HCT116 (cell line): ENCODE results near the gene CYLC2. TPM values are rescaled to one million over a fixed set of nuclear protein-coding genes. Genes with fewer than 3 reads are reported as not detected.

Experiments used
- ATAC-seq: fragments of 200-7000 bp; cut with Tn5 transposase; 2 replicates; pipeline ENCODE4 v1.9.1; 2020; ENCODE audit warnings: mild to moderate bottlenecking, moderate library complexity
- BruUV-seq: library from RNA; stranded (reverse); fragments of 400-500 nt; replicated peaks from 2 replicates; lab custom pipeline; 2021; lab: Mats Ljungman, UMichigan
- CTCF ChIA-PET: fragments of 300-600 bp; sonication (Branson Sonifier 250); formaldehyde crosslinking; loops from one replicate; lab custom pipeline; 2021; ENCODE audit warnings: antibody characterized with exemption; lab: Charles Lee
- POLR2A ChIA-PET: fragments of 300-600, 350-600 bp; sonication (Branson Sonifier 250); formaldehyde crosslinking; loops from one replicate; lab custom pipeline; 2021; ENCODE audit warnings: antibody characterized with exemption; lab: Charles Lee
- RAD21 ChIA-PET, 2 experiments: fragments of 300-600 bp; sonication (Branson Sonifier 250); formaldehyde crosslinking; loops; one replicate each; lab custom pipeline; 2023; ENCODE audit warnings: low total read pairs in 2 of 2; ENCODE audit not compliant: uncharacterized antibody in 2 of 2, unreplicated experiment in 2 of 2, low non-redundant PET in 1 of 2; lab: Charles Lee
- DNase-seq: peaks from one replicate; pipeline ENCODE4 v3.0.0-alpha.2; 2010; ENCODE audit warnings: low read depth, low spot score
- H2AFZ ChIP-seq: fragments of 200-600 bp; shearing (Covaris generic), sonication (generic); 2 replicates; pipeline ENCODE4 v1.6.1; 2017; ENCODE audit warnings: low read depth, mixed run types, mixed read lengths, antibody characterized with exemption, low read length; ENCODE audit not compliant: poor library complexity, severe bottlenecking
- H3K27ac ChIP-seq: 2 replicates; pipeline ENCODE4 v1.5.1; 2012; ENCODE audit warnings: low read depth, low read length
- H3K27me3 ChIP-seq: fragments of 200-600 bp; sonication (generic); 2 replicates; pipeline ENCODE4 v1.6.1; 2016; ENCODE audit warnings: mixed run types, low read length, mixed read lengths; ENCODE audit not compliant: insufficient read depth
- H3K36me3 ChIP-seq, 2 experiments: fragments of 200-500 bp in 1 of 2; fragments of 200-600 bp in 1 of 2; sonication (Bioruptor generic) in 1 of 2; sonication (generic) in 1 of 2; 2 replicates each; pipeline versions ENCODE4 v1.5.1 to v1.6.1; 2014 to 2016; ENCODE audit warnings: low read length in 2 of 2, inconsistent platforms in 1 of 2, mixed read lengths in 1 of 2, mixed run types in 1 of 2; ENCODE audit not compliant: insufficient read depth in 2 of 2, control insufficient read depth in 1 of 2
- H3K4me1 ChIP-seq, 2 experiments: fragments of 200-600 bp in 1 of 2; sonication (generic) in 1 of 2; 2 replicates each; pipeline versions ENCODE4 v1.5.1 to v1.6.1; 2012 to 2017; ENCODE audit warnings: low read length in 2 of 2, inconsistent platforms in 1 of 2, mild to moderate bottlenecking in 1 of 2, mixed read lengths in 1 of 2, mixed run types in 1 of 2, moderate library complexity in 1 of 2; ENCODE audit not compliant: insufficient read depth in 2 of 2, control insufficient read depth in 1 of 2
- H3K4me2 ChIP-seq: fragments of 200-600 bp; sonication (generic); 2 replicates; pipeline ENCODE4 v1.6.1; 2017; ENCODE audit warnings: mixed run types, low read length, mixed read lengths
- H3K4me3 ChIP-seq, 2 experiments: fragments of 200-600 bp in 1 of 2; sonication (generic) in 1 of 2; replicated peaks in 1 of 2; 2 replicates each; pipeline ENCODE4 v1.5.1; 2011 to 2016; ENCODE audit warnings: low read length in 2 of 2, control low read depth in 1 of 2, low read depth in 1 of 2, mild to moderate bottlenecking in 1 of 2, mixed read lengths in 1 of 2, mixed run types in 1 of 2
- H3K79me2 ChIP-seq: fragments of 200-600 bp; sonication (generic); 2 replicates; pipeline ENCODE4 v1.6.1; 2017; ENCODE audit warnings: mild to moderate bottlenecking, mixed run types, low read length, moderate library complexity, mixed read lengths; ENCODE audit not compliant: insufficient read depth
- H3K9ac ChIP-seq: fragments of 200-600 bp; sonication (generic); 2 replicates; pipeline ENCODE4 v1.6.1; 2016; ENCODE audit warnings: low read length, mixed read lengths
- H3K9me2 ChIP-seq: fragments of 200-600 bp; sonication (generic), shearing (Covaris generic); 2 replicates; pipeline ENCODE4 v1.6.1; 2017; ENCODE audit warnings: mixed run types, mild to moderate bottlenecking, moderate library complexity; ENCODE audit not compliant: insufficient read depth
- H3K9me3 ChIP-seq, 2 experiments: fragments of 200-500 bp in 1 of 2; fragments of 200-600 bp in 1 of 2; sonication (Bioruptor generic) in 1 of 2; sonication (generic) in 1 of 2; 2 replicates each; pipeline ENCODE4 v1.6.1; 2014 to 2017; ENCODE audit warnings: low read length in 2 of 2, mixed read lengths in 2 of 2, inconsistent platforms in 1 of 2, low read depth in 1 of 2, mild to moderate bottlenecking in 1 of 2, mixed run types in 1 of 2, moderate library complexity in 1 of 2; ENCODE audit not compliant: control insufficient read depth in 1 of 2, insufficient read depth in 1 of 2
- H4K20me1 ChIP-seq: fragments of 200-600 bp; sonication (generic), shearing (Covaris generic); 2 replicates; pipeline ENCODE4 v1.6.1; 2017; ENCODE audit warnings: mixed run types, mild to moderate bottlenecking, moderate library complexity; ENCODE audit not compliant: insufficient read depth
- CEBPB ChIP-seq: IDR thresholded peaks from 2 replicates; pipeline ENCODE4 v1.6.1; 2012; ENCODE audit warnings: low read depth
- EGR1 ChIP-seq: IDR thresholded peaks from 2 replicates; pipeline ENCODE4 v1.6.1; 2012; ENCODE audit warnings: low read depth
- FOSL1 ChIP-seq: IDR thresholded peaks from 2 replicates; pipeline ENCODE4 v1.6.1; 2012; ENCODE audit warnings: low read depth
- JUND ChIP-seq: IDR thresholded peaks from 2 replicates; pipeline ENCODE4 v1.6.1; 2012
- MAX ChIP-seq: IDR thresholded peaks from 2 replicates; pipeline ENCODE4 v1.6.1; 2012
- POLR2A ChIP-seq: IDR thresholded peaks from 2 replicates; pipeline ENCODE4 v1.7.0; 2011; ENCODE audit warnings: borderline replicate concordance; ENCODE audit not compliant: insufficient read depth, insufficient read length; ENCODE audit errors: extremely low read depth
- POLR2AphosphoS5 ChIP-seq: IDR thresholded peaks from 2 replicates; pipeline ENCODE4 v1.6.1; 2011; ENCODE audit warnings: mild to moderate bottlenecking, low read depth, low read length, moderate library complexity
- SP1 ChIP-seq: IDR thresholded peaks from 2 replicates; pipeline ENCODE4 v1.6.1; 2012; ENCODE audit warnings: low read depth
- TCF7L2 ChIP-seq: IDR thresholded peaks from 2 replicates; pipeline ENCODE4 v1.7.0; 2011; ENCODE audit warnings: borderline replicate concordance, inconsistent platforms; ENCODE audit not compliant: insufficient read depth, insufficient read length; ENCODE audit errors: extremely low read depth
- intact Hi-C: fragments of 100-400 bp; cut with micrococcal nuclease; formaldehyde crosslinking; loops from 2 replicates; pipeline ENCODE4 v1.10.0; 2022
- total RNA-seq: library from RNA; stranded (reverse); gene quantifications from one replicate; pipeline ENCODE4 v1.2.1, GENCODE V29; 2021; ENCODE audit not compliant: unreplicated experiment
- TF ChIP-seq, protein P1 (sequence below): IDR thresholded peaks from 2 replicates; pipeline ENCODE4 v1.6.1; 2011; ENCODE audit warnings: mild to moderate bottlenecking, low read length, moderate library complexity; ENCODE audit not compliant: insufficient replicate concordance; ENCODE audit errors: extremely low read depth
- TF ChIP-seq, protein P2 (sequence below): IDR thresholded peaks from 2 replicates; pipeline ENCODE4 v1.6.1; 2012
- TF ChIP-seq, protein P3 (sequence below): IDR thresholded peaks from 2 replicates; pipeline ENCODE4 v1.6.1; 2012; ENCODE audit warnings: low read depth

The CYLC2 gene
- total RNA-seq, 1 experiment from 2014 or later = not detected

GRCh38 chr9:103037508-103038477 lies 42.7 kb downstream of the CYLC2 start:
- no peaks in the 10 kb centered on the region for H4K20me1 ChIP-seq
- POLR2A ChIA-PET = no interaction called here
- H3K79me2 ChIP-seq = no peaks in the 10 kb centered on the region
- CTCF ChIA-PET = no interaction called here
- H3K4me1 ChIP-seq = no peaks in the 10 kb centered on the region
- H3K9ac ChIP-seq = no peak overlapping the region
- H3K9me3 ChIP-seq = peaks cover 0 to 4% of the 10 kb centered on the region in 2 experiments; a peak in 2 of 4 replicates
- H3K4me2 ChIP-seq = no peak overlapping the region
- H3K9me2 ChIP-seq = no peaks in the 10 kb centered on the region
- DNase-seq (no peak), ATAC-seq (no peak)
- intact Hi-C loops = no loop called here
- H3K36me3 ChIP-seq = no peaks in the 10 kb centered on the region
- TF ChIP-seq JUND (no peak), EGR1 (no peak), TCF7L2 (no peak), SP1 (no peak), POLR2A (no peak), CEBPB (no peak), MAX (no peak), POLR2AphosphoS5 (no peak), FOSL1 (no peak)
- TF ChIP-seq, protein P1, sequence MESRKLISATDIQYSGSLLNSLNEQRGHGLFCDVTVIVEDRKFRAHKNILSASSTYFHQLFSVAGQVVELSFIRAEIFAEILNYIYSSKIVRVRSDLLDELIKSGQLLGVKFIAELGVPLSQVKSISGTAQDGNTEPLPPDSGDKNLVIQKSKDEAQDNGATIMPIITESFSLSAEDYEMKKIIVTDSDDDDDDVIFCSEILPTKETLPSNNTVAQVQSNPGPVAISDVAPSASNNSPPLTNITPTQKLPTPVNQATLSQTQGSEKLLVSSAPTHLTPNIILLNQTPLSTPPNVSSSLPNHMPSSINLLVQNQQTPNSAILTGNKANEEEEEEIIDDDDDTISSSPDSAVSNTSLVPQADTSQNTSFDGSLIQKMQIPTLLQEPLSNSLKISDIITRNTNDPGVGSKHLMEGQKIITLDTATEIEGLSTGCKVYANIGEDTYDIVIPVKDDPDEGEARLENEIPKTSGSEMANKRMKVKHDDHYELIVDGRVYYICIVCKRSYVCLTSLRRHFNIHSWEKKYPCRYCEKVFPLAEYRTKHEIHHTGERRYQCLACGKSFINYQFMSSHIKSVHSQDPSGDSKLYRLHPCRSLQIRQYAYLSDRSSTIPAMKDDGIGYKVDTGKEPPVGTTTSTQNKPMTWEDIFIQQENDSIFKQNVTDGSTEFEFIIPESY = no peak
- TF ChIP-seq, protein P2, sequence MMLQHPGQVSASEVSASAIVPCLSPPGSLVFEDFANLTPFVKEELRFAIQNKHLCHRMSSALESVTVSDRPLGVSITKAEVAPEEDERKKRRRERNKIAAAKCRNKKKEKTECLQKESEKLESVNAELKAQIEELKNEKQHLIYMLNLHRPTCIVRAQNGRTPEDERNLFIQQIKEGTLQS = no peak
- TF ChIP-seq, protein P3, sequence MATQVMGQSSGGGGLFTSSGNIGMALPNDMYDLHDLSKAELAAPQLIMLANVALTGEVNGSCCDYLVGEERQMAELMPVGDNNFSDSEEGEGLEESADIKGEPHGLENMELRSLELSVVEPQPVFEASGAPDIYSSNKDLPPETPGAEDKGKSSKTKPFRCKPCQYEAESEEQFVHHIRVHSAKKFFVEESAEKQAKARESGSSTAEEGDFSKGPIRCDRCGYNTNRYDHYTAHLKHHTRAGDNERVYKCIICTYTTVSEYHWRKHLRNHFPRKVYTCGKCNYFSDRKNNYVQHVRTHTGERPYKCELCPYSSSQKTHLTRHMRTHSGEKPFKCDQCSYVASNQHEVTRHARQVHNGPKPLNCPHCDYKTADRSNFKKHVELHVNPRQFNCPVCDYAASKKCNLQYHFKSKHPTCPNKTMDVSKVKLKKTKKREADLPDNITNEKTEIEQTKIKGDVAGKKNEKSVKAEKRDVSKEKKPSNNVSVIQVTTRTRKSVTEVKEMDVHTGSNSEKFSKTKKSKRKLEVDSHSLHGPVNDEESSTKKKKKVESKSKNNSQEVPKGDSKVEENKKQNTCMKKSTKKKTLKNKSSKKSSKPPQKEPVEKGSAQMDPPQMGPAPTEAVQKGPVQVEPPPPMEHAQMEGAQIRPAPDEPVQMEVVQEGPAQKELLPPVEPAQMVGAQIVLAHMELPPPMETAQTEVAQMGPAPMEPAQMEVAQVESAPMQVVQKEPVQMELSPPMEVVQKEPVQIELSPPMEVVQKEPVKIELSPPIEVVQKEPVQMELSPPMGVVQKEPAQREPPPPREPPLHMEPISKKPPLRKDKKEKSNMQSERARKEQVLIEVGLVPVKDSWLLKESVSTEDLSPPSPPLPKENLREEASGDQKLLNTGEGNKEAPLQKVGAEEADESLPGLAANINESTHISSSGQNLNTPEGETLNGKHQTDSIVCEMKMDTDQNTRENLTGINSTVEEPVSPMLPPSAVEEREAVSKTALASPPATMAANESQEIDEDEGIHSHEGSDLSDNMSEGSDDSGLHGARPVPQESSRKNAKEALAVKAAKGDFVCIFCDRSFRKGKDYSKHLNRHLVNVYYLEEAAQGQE = no peak
- TF ChIP-seq, all 23 proteins: peak for 0
- no peaks in the 10 kb centered on the region for H3K27me3 ChIP-seq
- H3K4me3 ChIP-seq = no peak overlapping the region
- no TSS peak for BruUV-seq
- RAD21 ChIA-PET = no interaction called here
- H3K27ac ChIP-seq = no peak overlapping the region
- no peak overlapping the region for H2AFZ ChIP-seq
